Hepatocyte (in vitro differentiated cells): ENCODE measurements around the gene KCNG4. TPM values are rescaled to one million over a fixed set of nuclear protein-coding genes. Genes with fewer than 3 reads are reported as not detected.

Experiments
- DNase-seq: peaks from one replicate; pipeline ENCODE4 v3.0.0-alpha.2; 2016; ENCODE audit warnings: low spot score
- H2AFZ ChIP-seq: fragments of 200-600 bp; sonication (generic); 2 replicates; pipeline ENCODE4 v1.6.0; 2016; ENCODE audit warnings: antibody characterized with exemption, mild to moderate bottlenecking
- H3K27ac ChIP-seq: fragments of 200-600 bp; sonication (generic); 2 replicates; pipeline ENCODE4 v1.5.1; 2016; ENCODE audit warnings: mild to moderate bottlenecking
- H3K27me3 ChIP-seq: fragments of 200-600 bp; sonication (generic); 2 replicates; pipeline ENCODE4 v1.6.1; 2016
- H3K36me3 ChIP-seq: fragments of 200-600 bp; sonication (generic); replicated peaks from 2 replicates; pipeline ENCODE4 v1.5.1; 2016; ENCODE audit warnings: low read depth; ENCODE audit not compliant: insufficient read depth
- H3K4me1 ChIP-seq: fragments of 200-600 bp; sonication (generic); 2 replicates; pipeline ENCODE4 v1.5.1; 2016; ENCODE audit warnings: mild to moderate bottlenecking, moderate library complexity; ENCODE audit not compliant: insufficient read depth
- H3K4me2 ChIP-seq: fragments of 200-600 bp; sonication (generic); 2 replicates; pipeline ENCODE4 v1.6.0; 2016
- H3K4me3 ChIP-seq: fragments of 200-600 bp; sonication (generic); 2 replicates; pipeline ENCODE4 v1.5.1; 2016; ENCODE audit warnings: mild to moderate bottlenecking
- H3K79me2 ChIP-seq: fragments of 200-600 bp; sonication (generic); 2 replicates; pipeline ENCODE4 v1.6.0; 2017; ENCODE audit warnings: mild to moderate bottlenecking
- H3K9me2 ChIP-seq: fragments of 200-600 bp; sonication (generic); replicated peaks from 2 replicates; pipeline ENCODE4 v1.6.0; 2017; ENCODE audit warnings: mild to moderate bottlenecking; ENCODE audit not compliant: insufficient read depth
- H3K9me3 ChIP-seq: fragments of 200-600 bp; sonication (generic); 2 replicates; pipeline ENCODE4 v1.5.1; 2016; ENCODE audit warnings: low read depth, mild to moderate bottlenecking
- H4K20me1 ChIP-seq: fragments of 200-600 bp; sonication (generic); 2 replicates; pipeline ENCODE4 v1.6.0; 2016; ENCODE audit warnings: mild to moderate bottlenecking; ENCODE audit not compliant: insufficient read depth, poor library complexity, severe bottlenecking
- EZH2 ChIP-seq: fragments of 200-600 bp; sonication (generic); IDR thresholded peaks from 2 replicates; pipeline ENCODE4 v1.6.1; 2016; ENCODE audit warnings: antibody characterized with exemption, mild to moderate bottlenecking, borderline replicate concordance
- EZH2phosphoT487 ChIP-seq: fragments of 200-600 bp; sonication (generic); IDR thresholded peaks from one replicate; pipeline ENCODE4 v1.6.1; 2018; ENCODE audit warnings: antibody characterized with exemption, mild to moderate bottlenecking, low read depth, moderate library complexity; ENCODE audit not compliant: unreplicated experiment, severe bottlenecking
- WGBS: methylation state at CpG from one replicate; pipeline ENCODE4 v1.1.6; 2016; ENCODE audit warnings: low lambda C conversion rate; ENCODE audit errors: missing lambda C conversion rate; 5-methylcytosine and 5-hydroxymethylcytosine counted together
- polyA plus RNA-seq: library from polyadenylated mRNA; unstranded; fragments of >200 nt; fragmentation: Nextera tagmentation; extraction: Ambion mirVana; gene quantifications from 2 replicates; pipeline ENCODE4 v1.2.1, GENCODE V29; 2016
- total RNA-seq: library from RNA; depleted of rRNA; stranded (reverse); fragments of >200 nt; gene quantifications from 2 replicates; pipeline ENCODE4 v1.2.3, GENCODE V29; 2014
- TF ChIP-seq, protein P1 (sequence below): fragments of 200-600 bp; sonication (generic); IDR thresholded peaks from 2 replicates; pipeline ENCODE4 v1.5.1; 2016; ENCODE audit warnings: antibody characterized with exemption, mild to moderate bottlenecking; ENCODE audit not compliant: poor library complexity

KCNG4 gene
- total and polyA plus RNA-seq, 2 experiments from 2014 or later: not detected

DNA sequence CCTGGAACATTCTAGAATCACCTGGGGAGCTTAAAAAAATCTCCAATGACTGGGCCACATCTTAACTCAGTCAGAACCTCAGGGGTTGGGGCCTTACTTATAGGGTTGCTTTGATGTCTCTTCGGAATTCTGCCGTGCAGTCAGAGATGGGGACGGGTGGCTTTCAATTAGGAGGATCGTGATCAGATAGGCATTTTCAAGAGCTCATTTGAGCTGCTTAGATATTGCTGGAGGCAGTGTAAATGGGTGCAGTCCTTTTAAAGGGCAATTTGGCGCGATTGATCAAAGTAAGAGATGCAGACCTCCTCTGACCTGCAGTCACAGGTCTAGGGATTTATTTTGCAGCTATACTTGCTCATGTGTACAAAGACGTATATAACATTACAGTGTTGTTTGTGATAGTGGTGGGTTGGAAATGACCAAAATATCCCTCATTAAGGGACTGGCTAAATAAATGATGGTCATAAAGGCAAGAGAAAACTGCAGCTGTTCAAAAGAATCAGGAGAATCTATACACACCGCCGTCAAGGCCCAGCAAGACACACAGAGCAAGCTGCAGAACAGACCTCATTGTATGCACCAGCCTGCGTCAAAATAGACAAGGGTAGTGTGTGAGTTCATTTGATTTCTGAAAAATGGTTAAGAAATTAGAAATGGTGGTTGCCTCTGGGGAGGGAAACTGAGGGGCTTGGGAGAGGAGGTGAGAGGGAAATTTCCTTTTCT is 6.3 kb upstream of the KCNG4 start:
- Histone ChIP-seq H3K4me3 (no peak overlapping the region), H3K9me3 (no peaks in the 10 kb centered on the region), H4K20me1 (no peaks in the 10 kb centered on the region), H3K9me2 (no peaks in the 10 kb centered on the region), H3K79me2 (no peaks in the 10 kb centered on the region), H3K27ac (no peak overlapping the region), H3K4me2 (no peak overlapping the region), H3K4me1 (no peaks in the 10 kb centered on the region), H3K27me3 (no peaks in the 10 kb centered on the region), H3K36me3 (no peaks in the 10 kb centered on the region), H2AFZ (no peak overlapping the region)
- WGBS: 57% methylated on average over 10 of the region's 10 CpGs
- TF ChIP-seq, protein P1, sequence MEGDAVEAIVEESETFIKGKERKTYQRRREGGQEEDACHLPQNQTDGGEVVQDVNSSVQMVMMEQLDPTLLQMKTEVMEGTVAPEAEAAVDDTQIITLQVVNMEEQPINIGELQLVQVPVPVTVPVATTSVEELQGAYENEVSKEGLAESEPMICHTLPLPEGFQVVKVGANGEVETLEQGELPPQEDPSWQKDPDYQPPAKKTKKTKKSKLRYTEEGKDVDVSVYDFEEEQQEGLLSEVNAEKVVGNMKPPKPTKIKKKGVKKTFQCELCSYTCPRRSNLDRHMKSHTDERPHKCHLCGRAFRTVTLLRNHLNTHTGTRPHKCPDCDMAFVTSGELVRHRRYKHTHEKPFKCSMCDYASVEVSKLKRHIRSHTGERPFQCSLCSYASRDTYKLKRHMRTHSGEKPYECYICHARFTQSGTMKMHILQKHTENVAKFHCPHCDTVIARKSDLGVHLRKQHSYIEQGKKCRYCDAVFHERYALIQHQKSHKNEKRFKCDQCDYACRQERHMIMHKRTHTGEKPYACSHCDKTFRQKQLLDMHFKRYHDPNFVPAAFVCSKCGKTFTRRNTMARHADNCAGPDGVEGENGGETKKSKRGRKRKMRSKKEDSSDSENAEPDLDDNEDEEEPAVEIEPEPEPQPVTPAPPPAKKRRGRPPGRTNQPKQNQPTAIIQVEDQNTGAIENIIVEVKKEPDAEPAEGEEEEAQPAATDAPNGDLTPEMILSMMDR: no peak
- TF ChIP-seq EZH2phosphoT487 (no peak), EZH2 (no peak)
- no peak for DNase-seq

DNA sequence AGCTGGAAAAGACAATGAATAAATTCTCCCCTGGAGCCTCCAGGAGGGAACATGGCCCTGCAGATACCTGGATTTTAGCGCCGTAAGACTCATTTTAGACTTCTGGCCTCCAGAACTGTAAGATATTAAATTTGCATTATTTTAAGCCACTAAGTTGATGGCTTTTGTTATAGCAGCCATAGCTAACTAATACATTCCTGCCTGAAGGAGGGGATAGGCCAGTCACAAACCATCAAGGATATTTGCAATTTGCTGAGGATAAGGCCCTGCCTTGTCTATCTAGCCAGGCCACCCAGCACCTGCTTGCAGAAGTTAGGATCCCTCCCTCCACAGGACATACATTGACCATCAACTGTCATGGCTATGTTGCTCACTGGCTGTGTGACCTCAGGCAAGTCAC is 4.9 kb upstream of the KCNG4 start:
- H3K27ac ChIP-seq: no peak overlapping the region
- H3K9me2 ChIP-seq: no peaks in the 10 kb centered on the region
- 100% methylated on average over 2 of the region's 2 CpGs for WGBS
- no peak overlapping the region for H3K4me3 ChIP-seq
- no peaks in the 10 kb centered on the region for H4K20me1 ChIP-seq
- no peaks in the 10 kb centered on the region for H3K27me3 ChIP-seq
- no peak for DNase-seq
- no peak overlapping the region for H3K4me2 ChIP-seq
- H2AFZ ChIP-seq: no peak overlapping the region
- H3K36me3 ChIP-seq: no peaks in the 10 kb centered on the region
- no peak for TF ChIP-seq EZH2
- TF ChIP-seq EZH2phosphoT487: no peak
- TF ChIP-seq, protein P1: no peak
- H3K79me2 ChIP-seq: no peaks in the 10 kb centered on the region
- H3K4me1 ChIP-seq: no peaks in the 10 kb centered on the region
- no peaks in the 10 kb centered on the region for H3K9me3 ChIP-seq

DNA sequence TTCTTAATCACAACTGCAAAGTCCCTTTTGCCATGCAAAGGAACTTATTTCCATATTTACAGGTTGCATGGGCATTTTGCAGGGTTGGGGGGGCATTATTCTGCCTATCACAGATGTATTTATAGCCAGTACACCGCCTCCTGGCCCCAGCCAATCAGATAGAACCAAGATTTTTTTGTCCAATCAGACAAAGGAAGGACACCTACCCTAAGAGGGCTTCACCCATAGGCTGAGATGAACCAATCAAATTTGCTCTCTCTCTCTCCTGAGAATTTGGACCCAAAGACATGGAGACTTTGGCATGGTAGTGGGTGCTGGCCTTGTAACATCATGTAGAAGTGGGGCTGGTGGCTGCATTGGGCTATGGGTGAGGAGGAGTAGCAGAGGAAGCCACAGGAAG is 3.9 kb upstream of the KCNG4 start:
- Histone ChIP-seq H3K4me3 (no peak overlapping the region), H4K20me1 (no peaks in the 10 kb centered on the region), H3K27ac (no peak overlapping the region), H3K36me3 (no peaks in the 10 kb centered on the region), H3K4me2 (no peak overlapping the region), H3K4me1 (no peaks in the 10 kb centered on the region), H2AFZ (no peak overlapping the region), H3K79me2 (no peaks in the 10 kb centered on the region), H3K9me2 (no peaks in the 10 kb centered on the region), H3K9me3 (no peaks in the 10 kb centered on the region), H3K27me3 (no peaks in the 10 kb centered on the region)
- TF ChIP-seq EZH2: no peak
- TF ChIP-seq, protein P1: no peak
- no peak for TF ChIP-seq EZH2phosphoT487
- WGBS: 88% methylated on average over 1 of the region's 1 CpG
- no peak for DNase-seq
